Heart left ventricle (tissue), 16 donors: ENCODE data around the gene CALM3. TPM values are rescaled to one million over a fixed set of nuclear protein-coding genes. Genes with fewer than 3 reads are reported as not detected.

Experiments used
- ATAC-seq, 4 donors: fragments of 200-7000 bp; cut with Tn5 transposase; one replicate each; pipeline ENCODE4 v1.9.1; 2020 to 2022; ENCODE audit warnings: moderate library complexity in 4 of 4, mild to moderate bottlenecking in 3 of 4, moderate number of reproducible peaks in 1 of 4
- DNase-seq, 5 donors: peaks; one replicate each; pipeline ENCODE4 v3.0.0-alpha.2; 2020
- H3K27ac ChIP-seq, 12 donors: fragments of 200-600 bp; sonication (generic) in 4 of 12; one replicate each; pipeline versions ENCODE4 v1.5.0 to v1.8.0; 2016 to 2022; ENCODE audit warnings: mild to moderate bottlenecking in 2 of 12
- H3K27me3 ChIP-seq, 9 donors: fragments of 200-600 bp; sonication (generic) in 2 of 9; one replicate each; pipeline versions ENCODE4 v1.5.1 to v1.8.0; 2016 to 2022; ENCODE audit warnings: mild to moderate bottlenecking in 3 of 9
- H3K36me3 ChIP-seq, 9 donors: fragments of 200-600 bp; sonication (generic) in 2 of 9; one replicate each; pipeline versions ENCODE4 v1.5.0 to v1.8.0; 2018 to 2022; ENCODE audit warnings: mild to moderate bottlenecking in 2 of 9
- H3K4me1 ChIP-seq, 12 donors: fragments of 200-600 bp; sonication (generic) in 4 of 12; one replicate each; pipeline versions ENCODE4 v1.5.0 to v1.8.0; 2016 to 2022; ENCODE audit warnings: mild to moderate bottlenecking in 3 of 12
- H3K4me3 ChIP-seq, 12 donors: fragments of 200-600 bp; sonication (generic) in 4 of 12; one replicate each; pipeline versions ENCODE4 v1.5.0 to v1.8.0; 2017 to 2022; ENCODE audit warnings: mild to moderate bottlenecking in 9 of 12, moderate library complexity in 4 of 12
- H3K9me3 ChIP-seq, 12 donors: fragments of 200-600 bp; sonication (generic) in 4 of 12; one replicate each; pipeline versions ENCODE4 v1.5.0 to v1.8.0; 2016 to 2022; ENCODE audit warnings: mild to moderate bottlenecking in 1 of 12
- CTCF ChIP-seq, 12 donors: fragments of 200-600 bp; sonication (generic) in 4 of 12; IDR thresholded peaks; one replicate each; pipeline versions ENCODE4 v1.5.0 to v1.8.0; 2018 to 2022; ENCODE audit warnings: antibody characterized with exemption in 12 of 12, mild to moderate bottlenecking in 5 of 12
- POLR2A ChIP-seq, 2 donors: fragments of 450-650 bp; IDR thresholded peaks; one replicate each; pipeline ENCODE4 v1.6.1; 2017; ENCODE audit warnings: antibody characterized with exemption in 2 of 2, mild to moderate bottlenecking in 2 of 2, moderate library complexity in 2 of 2
- WGBS, 4 donors: extraction: QIAGEN DNeasy Blood & Tissue Kit in 2 of 4; methylation state at CpG; one replicate each; pipeline versions ENCODE4 v1.1.5 to v1.1.7; 2013 to 2018; 5-methylcytosine and 5-hydroxymethylcytosine counted together
- intact Hi-C, 10 donors: fragments of 100-400 bp; cut with DNase I; formaldehyde crosslinking; loops; one replicate each; pipeline versions ENCODE4 v1.11.1 to v1.14.2; 2022
- polyA plus RNA-seq, 2 donors: library from polyadenylated mRNA; stranded (reverse); fragments of 200-250 nt; gene quantifications; one replicate each; pipeline ENCODE4 v1.2.3, GENCODE V29; 2013
- total RNA-seq, 9 donors: library from RNA; depleted of rRNA in 2 of 9; stranded (reverse); fragments of >200 nt in 2 of 9; fragmentation: NEBNext Ultra II Directional in 3 of 9; extraction: Animal tissue kit (Norgen Biotek cat#: 25700) in 3 of 9; gene quantifications; one replicate each; pipeline versions ENCODE4 v1.1.0 to v1.2.4, GENCODE V29; 2016 to 2023
- donor health status: ischemic (EF 13 %, LVEDD 7.1; RV severe dilation, severe dysfunction).
- donor health status: healthy with polysubstance abuse.
- donor health status: DM: no; HTN: yes; CAD: no.
- donor health status: DM: no; HTN: no; CAD: no.
- donor health status: ischemic (EF 25% LVEDD 6.9; RV normal size, moderate dysfunction).
- donor health status: ischemic (EF 25% LVEDD 5.7; RV mildly dilated, moderate dysfunction).
- donor health status: healthy.
- donor health status: DM: yes; HTN: yes; CAD: no.
- donor health status: ischemic (EF 35%, LVEDD 5.7; RV mildly dilated, moderate dysfunction).
- donor health status: nonischemic (EF 11% LVEDD 7.7; RV severe dilation, severe dysfunction).
- donor health status: DM: yes; HTN: yes; CAD: no.
- donor health status: PGD.
- donor health status: ischemic (EF 29% LVEDD 5.4; RV normal size, mild dysfunction).
- donor health status: nonischemic (EF 23%, LVEDD 6.1; RV moderate dilation, normal function).

The CALM3 gene
- total and polyA plus RNA-seq, 11 donors: 204 to 417 (median 290) TPM

GRCh38 chr19:46631481-46631880 is 30.4 kb downstream of the CALM3 start:
- intact Hi-C loops: no loop called here
- DNase-seq (peak in 1 of 5 donors; percentile 57), ATAC-seq (peak in 1 of 4 donors; percentile 27)
- H3K36me3 ChIP-seq: no peaks in the 10 kb centered on the region
- no peaks in the 10 kb centered on the region for H3K9me3 ChIP-seq
- 44 to 54% (median 51%) methylated on average over 6 of the region's 6 CpGs for WGBS, 4 donors
- peaks cover 0 to 41% (median 17%) of the 10 kb centered on the region in 12 donors for H3K4me1 ChIP-seq
- peak overlapping the region in 2 of 12 donors; percentile 14 to 54 for H3K27ac ChIP-seq
- TF ChIP-seq CTCF (IDR thresholded peaks at IDR 0.05): no peak
- H3K4me3 ChIP-seq: no peak overlapping the region
- peaks cover 0 to 27% (median 3%) of the 10 kb centered on the region in 9 donors for H3K27me3 ChIP-seq

- Histone ChIP-seq H3K9me3 (no peaks in the 10 kb centered on the region), H3K27ac (no peak overlapping the region), H3K4me3 (no peak overlapping the region), H3K36me3 (no peaks in the 10 kb centered on the region), H3K27me3 (peaks cover 0 to 27% (median 3%) of the 10 kb centered on the region in 9 donors), H3K4me1 (peaks cover 0 to 41% (median 17%) of the 10 kb centered on the region in 12 donors)
- ATAC-seq (no peak), DNase-seq (no peak)
- no peak for TF ChIP-seq POLR2A (IDR thresholded peaks at IDR 0.05)
- TF ChIP-seq CTCF (IDR thresholded peaks at IDR 0.05): no peak
- intact Hi-C loops: no loop called here
- 89 to 96% (median 94%) methylated on average over 3 of the region's 3 CpGs for WGBS, 4 donors
Observed at GRCh38 chr19:46633130-46633529, 32.0 kb downstream of the CALM3 start.

- Histone ChIP-seq H3K4me1 (peaks cover 0 to 51% (median 23%) of the 10 kb centered on the region in 12 donors), H3K9me3 (no peaks in the 10 kb centered on the region), H3K36me3 (no peaks in the 10 kb centered on the region), H3K27me3 (peaks cover 0 to 29% (median 3%) of the 10 kb centered on the region in 9 donors), H3K27ac (no peak overlapping the region), H3K4me3 (peak overlapping the region in 11 of 12 donors; percentile 9 to 50 (median 43))
- intact Hi-C loops: no loop called here
- WGBS, 4 donors: 5 to 18% (median 9%) methylated on average over 31 to 38 of the region's 38 CpGs
- DNase-seq: peak; percentile 67 to 92 (median 73)
- TF ChIP-seq CTCF (IDR thresholded peaks at IDR 0.05) (no peak), POLR2A (IDR thresholded peaks at IDR 0.05) (no peak)
- peak; percentile 41 to 71 (median 58) for ATAC-seq
Observed at GRCh38 chr19:46634045-46634655, 33.0 kb downstream of the CALM3 start.

GRCh38 chr19:46634656-46635218 is 33.6 kb downstream of the CALM3 start:
- Histone ChIP-seq H3K4me1 (peaks cover 0 to 52% (median 27%) of the 10 kb centered on the region in 12 donors), H3K27me3 (peaks cover 0 to 35% (median 3%) of the 10 kb centered on the region in 9 donors), H3K9me3 (no peaks in the 10 kb centered on the region), H3K27ac (peak overlapping the region in 1 of 12 donors; percentile 1), H3K36me3 (no peaks in the 10 kb centered on the region), H3K4me3 (peak overlapping the region in 7 of 12 donors; percentile 5 to 47 (median 20))
- ATAC-seq (no peak), DNase-seq (no peak)
- intact Hi-C loops: no loop called here
- TF ChIP-seq CTCF (IDR thresholded peaks at IDR 0.05): no peak
- TF ChIP-seq POLR2A (IDR thresholded peaks at IDR 0.05): no peak
- 7 to 14% (median 10%) methylated on average over 23 of the region's 23 CpGs for WGBS, 4 donors
